HG03103 (cell line): ENCODE measurements around the gene SMARCE1.

Experiments used
- ATAC-seq: cut with Tn5 transposase; IDR thresholded peaks from one replicate; pipeline ENCODE4 v1.9.1; 2021; ENCODE audit warnings: low read depth; ENCODE audit not compliant: unreplicated experiment

SMARCE1 gene

DNA sequence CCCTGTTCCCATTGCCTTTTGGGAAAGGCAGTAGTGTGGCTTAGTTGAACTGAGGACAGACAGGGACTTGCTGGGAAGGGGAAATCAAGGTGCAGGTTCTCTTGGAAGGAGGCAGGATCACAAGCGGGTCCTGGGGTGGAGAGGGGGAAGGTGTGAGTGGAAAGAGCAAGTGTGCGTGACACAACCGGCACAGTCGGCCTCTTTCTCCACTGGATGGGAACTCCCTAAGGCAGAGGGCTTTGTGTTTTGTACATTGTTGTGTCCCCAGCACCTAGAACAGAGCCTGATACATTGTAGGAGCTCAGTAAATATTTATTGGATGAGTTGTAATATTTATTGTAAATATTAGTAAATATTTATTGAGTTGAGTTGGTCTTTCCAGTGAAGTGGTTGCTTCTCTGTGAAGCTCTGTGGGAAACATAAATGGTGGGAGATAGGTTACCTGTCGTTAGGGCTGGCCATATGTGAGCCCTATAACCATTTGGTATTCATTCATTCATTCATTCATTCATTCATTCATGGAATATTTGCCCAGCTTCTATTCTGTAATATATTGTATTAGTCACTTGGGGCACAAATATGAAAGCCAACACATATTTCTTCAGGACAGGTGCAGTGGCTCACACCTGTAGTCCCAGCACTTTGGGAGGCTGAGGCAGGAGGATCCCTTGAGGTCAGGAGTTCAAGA lies 34.0 kb downstream of the SMARCE1 start:
- no peak for ATAC-seq

DNA sequence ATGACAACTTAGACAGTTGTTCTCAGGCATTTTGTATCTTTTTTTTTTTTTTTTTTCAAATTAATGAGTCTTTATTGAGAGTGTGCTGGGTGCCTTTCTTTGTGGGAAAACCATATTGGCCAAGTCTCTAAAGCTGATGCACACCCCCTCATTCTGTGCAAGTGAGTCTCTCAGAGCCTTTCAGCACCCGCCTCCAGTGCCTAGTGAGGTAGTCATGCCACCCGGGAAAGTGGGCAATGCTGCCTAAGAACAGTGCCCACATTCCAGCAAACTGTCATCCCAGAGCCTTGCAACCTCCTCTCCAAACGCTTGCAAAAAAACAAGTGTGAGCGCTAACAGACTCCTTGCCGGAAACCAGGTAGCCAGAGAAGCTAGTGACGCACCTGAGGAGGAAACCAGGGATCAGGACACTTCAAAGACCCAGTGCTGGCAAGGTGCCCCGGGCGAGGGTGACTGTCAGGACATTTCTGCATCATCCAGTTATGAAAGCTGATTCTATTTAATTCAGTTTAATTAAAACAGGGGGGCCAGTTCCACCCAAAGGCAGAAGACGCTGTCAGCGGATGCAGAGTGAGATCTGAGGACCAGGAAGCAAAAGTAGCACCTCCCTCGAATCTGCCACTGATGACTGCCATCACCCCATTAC lies 34.9 kb downstream of the SMARCE1 start:
- ATAC-seq, result no peak

DNA sequence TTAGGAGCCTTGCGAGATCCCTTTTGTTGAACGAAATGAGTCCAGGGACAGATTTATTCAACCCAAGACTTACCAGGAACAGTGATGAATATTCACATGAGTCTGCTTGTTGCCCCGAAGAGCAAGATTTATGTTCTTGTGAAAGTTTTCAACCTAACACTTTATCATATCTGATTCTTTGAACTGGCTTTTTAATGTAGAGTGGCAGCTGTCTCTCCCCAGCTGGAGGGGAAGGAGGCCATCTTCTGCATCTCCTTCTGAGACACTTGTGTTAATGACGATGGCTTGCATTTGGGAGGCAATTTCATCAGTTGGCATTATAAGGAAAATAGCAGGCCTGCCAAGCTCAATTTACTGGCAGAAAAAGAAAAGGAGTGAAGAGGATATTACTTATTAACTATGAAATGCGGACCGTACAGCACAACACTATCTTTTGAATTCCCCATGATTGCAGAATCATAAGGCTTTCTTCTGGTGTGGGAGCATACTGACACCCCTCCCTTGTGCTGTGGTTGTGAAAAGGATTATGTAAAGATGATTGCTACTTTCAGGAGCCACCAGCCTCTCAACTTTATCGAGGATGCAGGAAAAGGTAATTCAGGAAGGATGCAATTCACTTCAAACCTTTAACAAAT lies 35.7 kb downstream of the SMARCE1 start:
- ATAC-seq, result no peak

DNA sequence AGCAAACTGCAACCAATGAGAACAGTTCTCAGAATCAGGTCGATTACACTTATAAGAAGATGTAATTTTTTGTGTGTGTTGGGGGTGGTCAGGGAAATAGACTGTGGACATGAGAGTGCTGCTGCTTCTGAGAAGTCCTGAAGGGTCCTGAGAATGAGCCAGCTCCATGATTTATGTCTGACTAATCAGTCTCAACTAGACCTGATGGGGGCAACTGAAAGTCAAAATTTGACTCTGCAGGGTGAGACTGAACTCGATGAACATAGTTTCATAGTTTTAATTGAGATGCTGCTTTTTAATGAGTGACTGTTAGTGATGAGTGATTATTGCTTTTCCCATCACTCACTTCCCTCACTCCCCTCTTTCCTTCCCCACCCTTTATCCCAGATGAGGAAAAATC lies 37.3 kb downstream of the SMARCE1 start:
- ATAC-seq, result no peak

DNA sequence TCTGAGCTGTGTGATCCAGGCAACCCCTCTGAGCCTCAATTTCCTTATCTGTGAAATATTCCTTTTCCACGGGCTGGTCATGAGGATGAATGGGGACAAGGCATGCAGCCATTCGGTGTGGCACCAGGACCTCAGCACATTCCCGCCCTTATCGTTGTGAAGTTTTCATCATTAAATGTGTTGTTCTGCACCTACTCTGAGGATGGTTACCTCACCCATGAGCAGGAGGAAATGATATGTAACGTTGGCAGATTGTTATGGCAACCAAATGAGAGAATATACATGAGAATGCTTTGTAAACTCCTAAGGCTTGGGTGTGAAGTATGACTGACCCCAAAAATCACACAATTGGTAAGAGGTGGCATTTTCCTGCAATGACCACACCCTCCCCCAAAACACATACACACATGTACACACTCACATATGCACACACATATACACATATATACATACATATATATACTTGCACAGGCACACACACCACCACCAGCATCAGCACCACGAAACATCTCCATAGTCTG lies 39.5 kb downstream of the SMARCE1 start:
- ATAC-seq, result no peak

- no peak for ATAC-seq
These were observed 40.0 kb downstream of the SMARCE1 start for GRCh38 chr17:40607641-40608040.

DNA sequence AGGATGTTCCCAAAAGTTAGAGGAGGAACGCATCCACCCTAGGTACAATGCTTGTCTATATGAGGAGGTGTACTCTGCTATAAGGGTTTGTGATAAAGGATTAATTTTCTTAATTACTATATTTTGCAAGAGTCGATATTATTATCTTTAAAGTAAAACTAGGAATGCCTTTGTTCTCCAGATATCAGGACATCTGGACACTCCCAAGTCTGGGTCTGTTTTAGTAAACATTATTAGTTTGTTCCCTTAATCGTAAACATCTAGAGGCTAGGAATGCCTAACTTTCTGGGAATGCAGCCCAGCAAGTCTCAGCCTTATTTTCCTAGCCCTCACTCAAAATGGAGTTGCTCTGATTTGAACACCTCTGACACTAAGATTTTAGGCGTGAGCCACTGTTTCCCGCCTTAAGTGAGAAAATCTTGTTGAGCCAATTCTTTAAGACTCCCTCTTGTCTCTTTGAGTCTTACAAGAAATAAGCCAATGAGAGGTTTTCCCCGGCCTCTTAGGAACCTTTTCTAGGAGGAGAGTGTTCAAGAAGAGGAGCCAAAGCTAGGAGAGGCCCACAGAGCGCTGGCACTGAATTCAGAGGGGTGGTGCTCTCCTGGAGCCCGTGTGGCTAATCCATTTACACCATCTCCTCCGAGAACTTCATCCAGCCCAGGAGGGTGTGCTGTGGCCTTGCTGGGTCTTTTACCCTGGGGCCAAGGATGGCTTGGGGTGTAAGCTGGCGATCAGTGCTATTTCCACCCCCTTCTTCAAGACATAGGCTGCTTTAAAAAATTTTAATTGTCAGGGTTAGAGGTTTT lies 40.9 kb downstream of the SMARCE1 start:
- no peak for ATAC-seq

GRCh38 chr17:40605306-40605705 lies 42.3 kb downstream of the SMARCE1 start:
- ATAC-seq, result no peak

GRCh38 chr17:40604327-40605080 lies 43.1 kb downstream of the SMARCE1 start:
- ATAC-seq, result no peak

- ATAC-seq, result no peak
These were observed 44.9 kb downstream of the SMARCE1 start for GRCh38 chr17:40602445-40603443.

DNA sequence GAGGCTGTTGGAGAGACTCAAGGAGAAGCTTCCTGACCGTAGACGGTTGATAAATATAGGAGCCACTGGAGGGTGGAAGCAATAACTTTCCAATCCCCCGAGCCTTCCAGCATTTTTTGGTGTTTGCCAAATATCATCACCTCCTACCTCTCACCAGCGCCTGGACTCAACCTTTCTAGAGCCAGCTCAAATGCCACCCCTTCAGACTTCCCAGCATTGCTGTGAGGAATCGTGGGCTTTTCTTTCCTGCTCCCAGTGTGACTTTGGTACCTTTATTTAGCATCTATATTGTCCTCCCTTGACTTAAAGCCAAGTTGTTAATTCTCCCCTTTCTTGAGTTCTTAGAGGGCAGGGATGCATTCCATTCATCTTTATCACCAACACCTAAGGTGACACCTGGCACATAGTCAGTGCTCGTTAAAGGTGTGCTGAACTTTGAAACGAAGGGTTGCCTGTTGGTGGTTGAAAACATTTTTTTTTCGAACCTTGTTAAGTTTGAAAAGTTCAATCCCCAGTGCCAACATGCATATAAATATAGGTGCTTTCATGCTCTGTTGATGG lies 47.1 kb downstream of the SMARCE1 start:
- no peak for ATAC-seq

GRCh38 chr17:40599468-40599763 lies 48.2 kb downstream of the SMARCE1 start:
- no peak for ATAC-seq

DNA sequence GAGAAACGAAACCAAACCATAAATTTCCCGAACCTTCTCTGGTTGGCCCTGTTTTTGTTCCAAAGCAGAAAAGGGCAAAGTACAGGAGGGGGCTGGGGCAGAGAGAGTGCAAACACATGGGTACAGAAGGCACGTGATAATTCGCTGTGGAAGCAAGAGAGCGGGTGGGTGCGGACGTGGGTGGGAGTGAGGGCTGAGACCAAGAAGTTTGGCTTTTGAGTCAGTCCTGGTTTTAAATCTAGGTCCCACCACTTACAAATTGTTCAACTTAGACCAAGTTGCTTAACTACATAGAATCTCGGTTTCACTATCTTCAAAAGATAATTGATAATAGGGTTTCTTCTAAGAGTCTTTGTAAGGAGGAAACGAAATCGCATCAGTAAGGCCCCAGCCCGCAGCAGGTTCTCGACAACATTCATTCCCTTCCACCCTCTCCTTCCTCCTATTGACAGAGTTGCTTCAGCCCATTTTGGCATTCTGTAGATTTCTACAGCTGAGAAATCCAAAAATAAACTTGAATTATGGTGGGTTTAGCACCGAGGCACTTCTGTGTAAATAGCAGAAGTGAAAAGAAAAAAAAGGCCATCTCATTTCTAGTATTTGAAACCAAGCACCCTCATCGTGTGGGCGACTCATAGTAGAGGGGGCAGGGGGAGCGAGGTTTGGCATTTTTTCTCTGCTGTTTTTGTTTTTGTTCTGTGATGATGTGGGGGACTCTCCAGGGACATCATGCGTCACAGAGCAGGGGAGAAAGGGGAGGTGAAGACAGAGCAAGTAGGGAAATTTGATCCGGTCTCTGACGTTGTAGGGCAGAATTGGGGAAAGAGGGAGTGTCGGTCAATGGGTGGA lies 48.8 kb downstream of the SMARCE1 start:
- ATAC-seq, result peak; percentile 50

- ATAC-seq, result no peak
These were observed 49.4 kb downstream of the SMARCE1 start for GRCh38 chr17:40598301-40598618.

- ATAC-seq, result no peak
These were observed 49.9 kb downstream of the SMARCE1 start for GRCh38 chr17:40597556-40598300.

GRCh38 chr17:40597156-40597555 lies 50.5 kb downstream of the SMARCE1 start:
- no peak for ATAC-seq

GRCh38 chr17:40596261-40596919 lies 51.2 kb downstream of the SMARCE1 start:
- no peak for ATAC-seq
